ENCODE results near the gene P2RX6.

DNA sequence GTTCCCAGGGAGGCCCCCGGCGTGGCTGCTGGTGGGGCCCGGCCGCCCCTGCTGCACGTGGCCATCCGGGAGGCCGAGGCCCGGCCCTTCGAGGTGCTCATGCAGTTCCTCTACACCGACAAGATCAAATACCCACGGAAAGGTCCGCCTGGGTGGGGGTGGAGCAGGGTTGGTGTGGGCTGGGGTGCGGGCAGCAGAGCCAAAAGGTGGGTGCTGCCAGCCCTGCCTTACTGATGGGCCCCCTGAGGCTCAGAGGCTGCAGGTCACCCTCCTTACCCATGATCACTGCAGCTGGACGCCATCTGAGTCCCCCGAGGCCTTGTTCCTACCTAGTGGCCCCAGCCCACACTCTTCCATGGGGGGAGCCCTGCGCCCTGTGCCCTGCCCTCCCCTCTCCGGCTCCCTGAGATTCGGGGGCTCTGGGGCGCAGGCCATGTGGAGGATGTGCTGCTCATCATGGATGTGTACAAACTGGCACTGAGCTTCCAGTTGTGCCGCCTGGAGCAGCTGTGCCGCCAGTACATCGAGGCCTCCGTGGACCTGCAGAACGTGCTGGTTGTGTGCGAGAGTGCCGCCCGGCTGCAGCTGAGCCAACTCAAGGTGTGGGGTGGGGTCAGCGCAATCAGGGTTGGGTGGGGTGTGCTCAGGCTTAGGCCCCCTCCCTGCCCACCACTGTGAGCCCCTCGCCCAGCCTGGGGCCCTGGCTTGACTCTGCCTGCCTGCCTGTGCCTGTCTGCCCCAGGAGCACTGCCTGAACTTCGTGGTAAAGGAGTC, 20.6 kb upstream of the P2RX6 start:
- TF ChIP-seq, protein P1, sequence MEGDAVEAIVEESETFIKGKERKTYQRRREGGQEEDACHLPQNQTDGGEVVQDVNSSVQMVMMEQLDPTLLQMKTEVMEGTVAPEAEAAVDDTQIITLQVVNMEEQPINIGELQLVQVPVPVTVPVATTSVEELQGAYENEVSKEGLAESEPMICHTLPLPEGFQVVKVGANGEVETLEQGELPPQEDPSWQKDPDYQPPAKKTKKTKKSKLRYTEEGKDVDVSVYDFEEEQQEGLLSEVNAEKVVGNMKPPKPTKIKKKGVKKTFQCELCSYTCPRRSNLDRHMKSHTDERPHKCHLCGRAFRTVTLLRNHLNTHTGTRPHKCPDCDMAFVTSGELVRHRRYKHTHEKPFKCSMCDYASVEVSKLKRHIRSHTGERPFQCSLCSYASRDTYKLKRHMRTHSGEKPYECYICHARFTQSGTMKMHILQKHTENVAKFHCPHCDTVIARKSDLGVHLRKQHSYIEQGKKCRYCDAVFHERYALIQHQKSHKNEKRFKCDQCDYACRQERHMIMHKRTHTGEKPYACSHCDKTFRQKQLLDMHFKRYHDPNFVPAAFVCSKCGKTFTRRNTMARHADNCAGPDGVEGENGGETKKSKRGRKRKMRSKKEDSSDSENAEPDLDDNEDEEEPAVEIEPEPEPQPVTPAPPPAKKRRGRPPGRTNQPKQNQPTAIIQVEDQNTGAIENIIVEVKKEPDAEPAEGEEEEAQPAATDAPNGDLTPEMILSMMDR (IDR thresholded peaks at IDR 0.05; ENCODE audit: low read depth, low read length, missing input control), result no peak
- no peak for TF ChIP-seq RAD21 (IDR thresholded peaks at IDR 0.05)
- no peak for TF ChIP-seq GABPA (IDR thresholded peaks at IDR 0.05 in 1 of 2, conservative IDR thresholded peaks at IDR 0.05 in 1 of 2)
